ENCODE results near the gene TEAD2.

TEAD2 gene

GRCh38 chr19:49398001-49398615 is 35.9 kb upstream of the TEAD2 start:
- Histone ChIP-seq H2AFZ (ENCODE audit: low read length) (peak overlapping the region; percentile 28; the same call in 1 of the 2 replicates), H3K27me3 (ENCODE audit: insufficient read depth, low read length, poor library complexity, severe bottlenecking) (no peaks in the 10 kb centered on the region), H3K9me3 (ENCODE audit: insufficient read depth, low read depth, low read length) (no peaks in the 10 kb centered on the region), H3K79me2 (ENCODE audit: insufficient read depth, low read length) (no peaks in the 10 kb centered on the region), H3K4me2 (ENCODE audit: low read depth, low read length, poor library complexity, severe bottlenecking) (peak overlapping the region; percentile 27), H3F3A (ENCODE audit: low read depth) (no peaks in the 10 kb centered on the region), H3K9ac (ENCODE audit: low read depth, low read length, poor library complexity, severe bottlenecking) (peak overlapping the region; percentile 55), H4K20me1 (ENCODE audit: insufficient read depth, low read length, poor library complexity, severe bottlenecking) (no peaks in the 10 kb centered on the region), H3K4me1 (ENCODE audit: insufficient read depth, low read length, poor library complexity, severe bottlenecking) (peaks cover 34% of the 10 kb centered on the region), H3K9me2 (replicated peaks; ENCODE audit: low read depth, low read length) (no peaks in the 10 kb centered on the region), H3K36me3 (ENCODE audit: insufficient read depth, low read length) (no peaks in the 10 kb centered on the region), H3K4me3 (ENCODE audit: low read length, poor library complexity, severe bottlenecking) (no peak overlapping the region)
- TF ChIP-seq EZH2phosphoT487 (IDR thresholded peaks at IDR 0.05; ENCODE audit: borderline replicate concordance) (no peak), CTCF (conservative IDR thresholded peaks at IDR 0.05; ENCODE audit: low read length) (no peak)

- H3K79me2 ChIP-seq (ENCODE audit: insufficient read depth, low read length) = no peaks in the 10 kb centered on the region
- H3K36me3 ChIP-seq (ENCODE audit: insufficient read depth, low read length) = no peaks in the 10 kb centered on the region
- no peak overlapping the region for H3K9ac ChIP-seq (ENCODE audit: low read depth, low read length, poor library complexity, severe bottlenecking)
- TF ChIP-seq CTCF (conservative IDR thresholded peaks at IDR 0.05; ENCODE audit: low read length) = no peak
- TF ChIP-seq EZH2phosphoT487 (IDR thresholded peaks at IDR 0.05; ENCODE audit: borderline replicate concordance) = no peak
- no peaks in the 10 kb centered on the region for H3K27me3 ChIP-seq (ENCODE audit: insufficient read depth, low read length, poor library complexity, severe bottlenecking)
- no peaks in the 10 kb centered on the region for H3F3A ChIP-seq (ENCODE audit: low read depth)
- no peak overlapping the region for H2AFZ ChIP-seq (ENCODE audit: low read length)
- H3K4me2 ChIP-seq (ENCODE audit: low read depth, low read length, poor library complexity, severe bottlenecking) = no peak overlapping the region
- H3K4me1 ChIP-seq (ENCODE audit: insufficient read depth, low read length, poor library complexity, severe bottlenecking) = peaks cover 34% of the 10 kb centered on the region
- H3K4me3 ChIP-seq (ENCODE audit: low read length, poor library complexity, severe bottlenecking) = no peak overlapping the region
- no peaks in the 10 kb centered on the region for H4K20me1 ChIP-seq (ENCODE audit: insufficient read depth, low read length, poor library complexity, severe bottlenecking)
- no peaks in the 10 kb centered on the region for H3K9me2 ChIP-seq (replicated peaks; ENCODE audit: low read depth, low read length)
- no peaks in the 10 kb centered on the region for H3K9me3 ChIP-seq (ENCODE audit: insufficient read depth, low read depth, low read length)
Observed at GRCh38 chr19:49396738-49397505, 34.7 kb upstream of the TEAD2 start.

GRCh38 chr19:49395581-49396407 is 33.6 kb upstream of the TEAD2 start:
- Histone ChIP-seq H3K36me3 (ENCODE audit: insufficient read depth, low read length) (no peaks in the 10 kb centered on the region), H3K4me3 (ENCODE audit: low read length, poor library complexity, severe bottlenecking) (no peak overlapping the region), H3K4me1 (ENCODE audit: insufficient read depth, low read length, poor library complexity, severe bottlenecking) (peaks cover 44% of the 10 kb centered on the region), H4K20me1 (ENCODE audit: insufficient read depth, low read length, poor library complexity, severe bottlenecking) (no peaks in the 10 kb centered on the region), H2AFZ (ENCODE audit: low read length) (no peak overlapping the region), H3K9ac (ENCODE audit: low read depth, low read length, poor library complexity, severe bottlenecking) (no peak overlapping the region), H3K9me2 (replicated peaks; ENCODE audit: low read depth, low read length) (no peaks in the 10 kb centered on the region), H3K27me3 (ENCODE audit: insufficient read depth, low read length, poor library complexity, severe bottlenecking) (no peaks in the 10 kb centered on the region), H3K79me2 (ENCODE audit: insufficient read depth, low read length) (no peaks in the 10 kb centered on the region), H3K9me3 (ENCODE audit: insufficient read depth, low read depth, low read length) (no peaks in the 10 kb centered on the region), H3F3A (ENCODE audit: low read depth) (no peaks in the 10 kb centered on the region; the same call in 1 of the 2 replicates), H3K4me2 (ENCODE audit: low read depth, low read length, poor library complexity, severe bottlenecking) (no peak overlapping the region)
- TF ChIP-seq EZH2phosphoT487 (IDR thresholded peaks at IDR 0.05; ENCODE audit: borderline replicate concordance) (no peak), CTCF (conservative IDR thresholded peaks at IDR 0.05; ENCODE audit: low read length) (no peak)
